Islet precursor cell (in vitro differentiated cells): ENCODE results near the gene THOP1.

Experiments used
- DNase-seq: peaks from one replicate; pipeline ENCODE4 v3.0.0-alpha.2; 2018

THOP1 gene

GRCh38 chr19:2762783-2763496, 22.4 kb upstream of the THOP1 start:
- DNase-seq: no peak

- no peak for DNase-seq
Observed at GRCh38 chr19:2763687-2764086, 21.6 kb upstream of the THOP1 start.

- no peak for DNase-seq
Observed at GRCh38 chr19:2764945-2765344, 20.4 kb upstream of the THOP1 start.

- DNase-seq: no peak
Observed at GRCh38 chr19:2765376-2765775, 19.9 kb upstream of the THOP1 start.

- no peak for DNase-seq
Observed at GRCh38 chr19:2766594-2767372, 18.5 kb upstream of the THOP1 start.

GRCh38 chr19:2767688-2768087, 17.6 kb upstream of the THOP1 start:
- no peak for DNase-seq

GRCh38 chr19:2768365-2769132, 16.8 kb upstream of the THOP1 start:
- no peak for DNase-seq

GRCh38 chr19:2769218-2769617, 16.1 kb upstream of the THOP1 start:
- DNase-seq: no peak

- no peak for DNase-seq
Observed at GRCh38 chr19:2770055-2771013, 15.0 kb upstream of the THOP1 start.

GRCh38 chr19:2771786-2772674, 13.3 kb upstream of the THOP1 start:
- DNase-seq: no peak

- no peak for DNase-seq
Observed at GRCh38 chr19:2774083-2774679, 11.1 kb upstream of the THOP1 start.

- DNase-seq: no peak
Observed at GRCh38 chr19:2774953-2775555, 10.2 kb upstream of the THOP1 start.

- no peak for DNase-seq
Observed at GRCh38 chr19:2775556-2776430, 9.5 kb upstream of the THOP1 start.

- DNase-seq: no peak
Observed at GRCh38 chr19:2777952-2778683, 7.2 kb upstream of the THOP1 start.

GRCh38 chr19:2779121-2779740, 6.1 kb upstream of the THOP1 start:
- no peak for DNase-seq

GRCh38 chr19:2780284-2780683, 5.0 kb upstream of the THOP1 start:
- no peak for DNase-seq

- no peak for DNase-seq
Observed at GRCh38 chr19:2782329-2782935, 2.9 kb upstream of the THOP1 start.
